Measurements from ENCODE around the gene MPL.

- TF ChIP-seq GABPA (IDR thresholded peaks at IDR 0.05; ENCODE audit: low read depth) (no peak), POLR2AphosphoS5 (IDR thresholded peaks at IDR 0.05; ENCODE audit: low read depth) (no peak)
- TF ChIP-seq, protein P1, sequence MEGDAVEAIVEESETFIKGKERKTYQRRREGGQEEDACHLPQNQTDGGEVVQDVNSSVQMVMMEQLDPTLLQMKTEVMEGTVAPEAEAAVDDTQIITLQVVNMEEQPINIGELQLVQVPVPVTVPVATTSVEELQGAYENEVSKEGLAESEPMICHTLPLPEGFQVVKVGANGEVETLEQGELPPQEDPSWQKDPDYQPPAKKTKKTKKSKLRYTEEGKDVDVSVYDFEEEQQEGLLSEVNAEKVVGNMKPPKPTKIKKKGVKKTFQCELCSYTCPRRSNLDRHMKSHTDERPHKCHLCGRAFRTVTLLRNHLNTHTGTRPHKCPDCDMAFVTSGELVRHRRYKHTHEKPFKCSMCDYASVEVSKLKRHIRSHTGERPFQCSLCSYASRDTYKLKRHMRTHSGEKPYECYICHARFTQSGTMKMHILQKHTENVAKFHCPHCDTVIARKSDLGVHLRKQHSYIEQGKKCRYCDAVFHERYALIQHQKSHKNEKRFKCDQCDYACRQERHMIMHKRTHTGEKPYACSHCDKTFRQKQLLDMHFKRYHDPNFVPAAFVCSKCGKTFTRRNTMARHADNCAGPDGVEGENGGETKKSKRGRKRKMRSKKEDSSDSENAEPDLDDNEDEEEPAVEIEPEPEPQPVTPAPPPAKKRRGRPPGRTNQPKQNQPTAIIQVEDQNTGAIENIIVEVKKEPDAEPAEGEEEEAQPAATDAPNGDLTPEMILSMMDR (IDR thresholded peaks at IDR 0.05; ENCODE audit: insufficient read depth, low read length): no peak
Observed at GRCh38 chr1:43327549-43328292, 9.9 kb upstream of the MPL start.

All from HL-60 (cell line).